Iris pigment epithelial cell (primary cell): Measurements from ENCODE around the gene TUBB3.
"Not testable (repeated sequence)": the region's sequence is repeated elsewhere in the genome, so short reads cannot be mapped to it uniquely, and the experiment has no call there.

Source experiments
- DNase-seq: peaks from one replicate; pipeline ENCODE4 v3.0.0-alpha.2; 2011; ENCODE audit warnings: low read depth

The TUBB3 gene

DNA sequence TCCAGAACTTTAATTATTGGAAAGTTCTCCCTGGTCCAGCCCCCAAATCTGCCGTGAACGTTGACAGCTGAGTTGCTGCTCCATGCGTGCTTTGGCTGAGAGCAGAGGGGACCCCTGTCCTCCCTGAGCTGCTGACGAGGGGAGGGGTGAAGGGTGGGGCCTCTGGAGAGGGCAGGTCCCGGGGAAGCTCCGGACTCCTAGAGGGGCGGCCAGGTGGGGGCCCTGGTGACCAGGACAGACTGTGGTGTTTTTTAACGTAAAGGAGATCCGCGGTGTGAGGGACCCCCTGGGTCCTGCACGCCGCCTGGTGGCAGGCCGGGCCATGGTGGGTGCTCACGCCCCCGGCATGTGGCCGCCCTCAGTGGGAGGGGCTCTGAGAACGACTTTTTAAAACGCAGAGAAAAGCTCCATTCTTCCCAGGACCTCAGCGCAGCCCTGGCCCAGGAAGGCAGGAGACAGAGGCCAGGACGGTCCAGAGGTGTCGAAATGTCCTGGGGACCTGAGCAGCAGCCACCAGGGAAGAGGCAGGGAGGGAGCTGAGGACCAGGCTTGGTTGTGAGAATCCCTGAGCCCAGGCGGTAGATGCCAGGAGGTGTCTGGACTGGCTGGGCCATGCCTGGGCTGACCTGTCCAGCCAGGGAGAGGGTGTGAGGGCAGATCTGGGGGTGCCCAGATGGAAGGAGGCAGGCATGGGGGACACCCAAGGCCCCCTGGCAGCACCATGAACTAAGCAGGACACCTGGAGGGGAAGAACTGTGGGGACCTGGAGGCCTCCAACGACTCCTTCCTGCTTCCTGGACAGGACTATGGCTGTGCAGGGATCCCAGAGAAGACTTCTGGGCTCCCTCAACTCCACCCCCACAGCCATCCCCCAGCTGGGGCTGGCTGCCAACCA, 4.4 kb upstream of the TUBB3 start, which contains the start of gene MC1R:
MC1R (plus strand) TSS at position 410 of the 895 bp plus-strand sequence; CDS start at position 807, 397 bp downstream.
- DNase-seq, result peak; percentile 41

DNA sequence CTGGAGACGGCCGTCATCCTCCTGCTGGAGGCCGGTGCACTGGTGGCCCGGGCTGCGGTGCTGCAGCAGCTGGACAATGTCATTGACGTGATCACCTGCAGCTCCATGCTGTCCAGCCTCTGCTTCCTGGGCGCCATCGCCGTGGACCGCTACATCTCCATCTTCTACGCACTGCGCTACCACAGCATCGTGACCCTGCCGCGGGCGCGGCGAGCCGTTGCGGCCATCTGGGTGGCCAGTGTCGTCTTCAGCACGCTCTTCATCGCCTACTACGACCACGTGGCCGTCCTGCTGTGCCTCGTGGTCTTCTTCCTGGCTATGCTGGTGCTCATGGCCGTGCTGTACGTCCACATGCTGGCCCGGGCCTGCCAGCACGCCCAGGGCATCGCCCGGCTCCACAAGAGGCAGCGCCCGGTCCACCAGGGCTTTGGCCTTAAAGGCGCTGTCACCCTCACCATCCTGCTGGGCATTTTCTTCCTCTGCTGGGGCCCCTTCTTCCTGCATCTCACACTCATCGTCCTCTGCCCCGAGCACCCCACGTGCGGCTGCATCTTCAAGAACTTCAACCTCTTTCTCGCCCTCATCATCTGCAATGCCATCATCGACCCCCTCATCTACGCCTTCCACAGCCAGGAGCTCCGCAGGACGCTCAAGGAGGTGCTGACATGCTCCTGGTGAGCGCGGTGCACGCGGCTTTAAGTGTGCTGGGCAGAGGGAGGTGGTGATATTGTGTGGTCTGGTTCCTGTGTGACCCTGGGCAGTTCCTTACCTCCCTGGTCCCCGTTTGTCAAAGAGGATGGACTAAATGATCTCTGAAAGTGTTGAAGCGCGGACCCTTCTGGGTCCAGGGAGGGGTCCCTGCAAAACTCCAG, 3.4 kb upstream of the TUBB3 start:
- no peak for DNase-seq

DNA sequence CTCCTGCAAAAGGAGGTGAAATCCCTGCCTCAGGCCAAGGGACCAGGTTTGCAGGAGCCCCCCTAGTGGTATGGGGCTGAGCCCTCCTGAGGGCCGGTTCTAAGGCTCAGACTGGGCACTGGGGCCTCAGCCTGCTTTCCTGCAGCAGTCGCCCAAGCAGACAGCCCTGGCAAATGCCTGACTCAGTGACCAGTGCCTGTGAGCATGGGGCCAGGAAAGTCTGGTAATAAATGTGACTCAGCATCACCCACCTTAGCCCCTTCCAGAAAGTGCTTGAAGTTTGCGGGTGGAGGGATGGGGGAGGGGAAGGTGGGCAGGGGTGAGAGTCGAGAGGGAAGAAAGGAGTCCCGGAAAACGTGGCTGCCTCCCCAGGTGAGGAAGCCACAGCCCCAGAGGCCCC, 2.4 kb upstream of the TUBB3 start:
- DNase-seq, result peak; percentile 50

DNA sequence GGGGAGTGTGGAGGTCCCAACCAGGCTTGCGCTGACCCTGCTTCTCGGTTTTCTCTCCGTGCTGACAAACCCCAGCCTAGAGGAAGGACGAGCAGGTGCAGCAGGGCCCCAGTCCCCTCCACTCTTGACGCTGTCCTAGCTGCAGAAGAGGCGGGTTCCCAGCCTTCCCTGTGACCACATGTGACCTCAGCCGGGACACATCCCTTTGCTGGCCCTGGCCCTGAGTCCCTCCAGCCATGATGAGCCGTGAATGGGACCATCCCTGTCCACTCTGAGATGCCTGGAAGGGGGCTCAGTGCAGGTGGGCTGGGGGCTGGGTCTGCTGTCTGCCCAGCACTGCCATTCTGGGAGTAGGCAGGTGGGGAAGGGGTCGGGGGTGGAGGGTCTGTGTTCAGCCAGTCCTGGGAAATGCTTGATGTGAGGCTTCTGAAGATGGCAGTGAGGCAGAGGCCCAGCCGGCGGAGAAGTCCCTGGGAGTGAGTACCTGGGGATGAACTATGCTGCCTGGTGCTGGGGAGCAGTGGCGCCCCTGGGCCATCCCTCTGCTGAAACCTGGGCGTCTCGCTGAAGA, 1.9 kb upstream of the TUBB3 start:
- no peak for DNase-seq

DNA sequence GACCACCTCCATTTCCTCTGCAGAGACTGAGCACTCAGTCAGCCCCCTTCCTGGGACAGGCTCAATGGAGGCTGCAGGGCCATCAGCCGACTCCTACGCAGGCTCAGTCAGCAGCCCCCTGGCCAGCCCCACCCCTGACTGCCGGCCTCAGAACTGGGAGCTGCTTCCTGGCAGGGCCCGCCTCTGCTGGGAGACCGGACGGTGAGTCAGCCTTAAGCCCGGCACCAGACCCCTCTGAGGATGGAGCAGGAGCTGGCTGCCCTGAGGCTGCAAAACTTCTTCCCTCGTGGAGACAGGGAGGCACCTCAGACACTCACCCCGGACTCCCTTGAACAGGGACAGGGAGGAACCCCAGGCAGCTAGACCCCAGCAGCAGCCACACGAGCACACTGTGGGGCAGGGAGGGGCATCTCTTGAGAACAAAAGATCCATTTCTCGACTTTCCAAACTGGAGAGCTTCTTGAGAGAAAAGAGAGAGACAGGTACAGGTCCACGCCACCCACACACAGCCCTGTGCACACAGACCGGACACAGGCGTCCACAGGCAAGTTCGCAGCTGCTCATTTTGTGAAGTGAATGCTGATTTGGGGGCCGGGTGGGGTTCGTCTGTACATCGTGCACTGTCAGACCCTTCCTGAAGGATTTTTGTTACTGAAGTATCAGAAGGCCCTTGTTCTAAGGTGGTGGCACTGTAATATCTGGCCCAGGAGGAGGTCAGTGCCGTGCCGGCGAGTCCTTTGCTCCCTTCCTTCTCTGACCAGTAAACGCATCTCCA, 1.3 kb upstream of the TUBB3 start:
- peak; percentile 97 for DNase-seq

DNA sequence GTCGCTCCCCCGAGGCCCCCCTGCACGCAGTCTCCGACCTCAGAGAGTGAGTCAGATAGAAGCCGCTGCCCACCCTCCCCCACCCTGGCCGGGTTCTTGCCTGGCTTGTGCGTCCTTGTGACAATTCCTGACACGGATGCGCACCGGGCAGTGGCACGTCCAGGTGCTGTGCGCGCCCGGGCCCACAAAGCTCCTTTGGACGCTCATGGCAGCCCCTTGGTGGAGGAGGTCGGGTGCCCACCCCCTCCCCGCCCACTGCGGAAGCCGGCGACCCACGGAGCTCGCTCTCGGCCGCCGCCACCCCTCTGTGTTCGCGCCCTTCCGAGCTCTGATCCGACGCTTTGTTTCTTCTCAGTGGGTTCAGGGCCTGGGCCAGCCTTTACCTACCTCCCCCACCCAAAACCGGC, 662 bp upstream of the TUBB3 start:
- peak; percentile 95 for DNase-seq

DNA sequence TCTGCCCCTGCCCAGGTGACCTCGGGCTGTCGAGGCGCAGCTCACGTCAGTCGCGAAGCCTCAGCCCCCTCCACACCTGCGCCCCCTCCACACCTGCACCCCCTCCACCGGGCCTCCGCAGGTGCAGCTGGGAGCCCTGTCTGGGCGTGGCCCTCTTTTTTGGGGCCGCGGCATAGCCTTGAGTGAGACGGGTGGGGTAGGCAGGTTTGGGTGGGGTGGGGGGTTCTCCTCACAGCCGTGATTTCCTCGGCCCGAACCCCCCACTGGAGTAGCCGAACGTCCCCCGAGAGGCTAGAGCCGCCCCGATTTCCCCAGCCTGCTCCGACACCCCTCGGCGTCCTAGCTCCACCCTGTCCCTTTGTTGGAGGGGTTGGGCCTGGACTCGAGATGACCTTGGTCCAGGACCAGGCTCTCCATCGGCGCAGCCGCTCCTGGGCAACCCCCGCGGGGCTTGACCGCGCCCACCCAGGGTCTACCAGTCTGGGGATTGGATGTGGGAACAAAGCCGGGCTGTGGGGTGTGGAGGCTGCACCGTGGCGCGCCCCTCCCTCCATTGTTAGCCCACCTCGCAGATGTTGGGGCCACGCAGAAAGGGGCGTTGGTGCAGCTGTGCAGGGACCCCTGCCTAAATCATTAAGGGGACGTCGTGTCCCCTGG, 626 bp downstream of the TUBB3 start:
- no peak for DNase-seq

DNA sequence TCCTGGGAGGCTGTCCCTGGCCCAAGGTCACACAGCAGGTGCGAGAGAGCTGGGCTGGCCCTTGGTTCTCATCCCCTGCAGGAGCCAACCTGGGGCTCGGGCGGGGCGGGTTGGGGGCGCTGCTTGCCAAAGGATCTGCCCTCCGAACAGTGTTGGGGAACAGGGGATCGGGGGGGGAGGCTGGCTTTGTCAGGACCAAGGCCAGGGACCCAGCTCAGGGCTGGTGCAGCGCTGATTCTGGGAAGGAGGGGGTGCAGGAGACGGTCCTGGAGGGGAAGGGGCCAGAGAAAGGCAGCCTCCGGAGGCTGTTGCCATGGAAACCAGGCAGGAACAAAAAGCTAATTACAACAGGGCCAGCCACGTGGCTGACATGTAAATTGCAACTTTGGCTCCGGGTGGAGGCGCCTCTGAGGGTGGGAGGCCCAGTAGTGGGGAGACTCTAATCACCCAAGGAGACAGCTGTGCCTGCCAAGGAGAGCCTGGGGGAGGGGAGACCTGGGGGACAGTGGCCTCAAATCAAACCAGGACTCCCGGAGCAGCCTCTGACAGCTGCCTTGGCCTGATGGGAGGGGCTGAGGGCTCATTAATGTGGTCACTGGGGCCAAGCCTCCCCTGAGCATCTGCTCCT, 1.3 kb downstream of the TUBB3 start:
- peak; percentile 44 for DNase-seq

DNA sequence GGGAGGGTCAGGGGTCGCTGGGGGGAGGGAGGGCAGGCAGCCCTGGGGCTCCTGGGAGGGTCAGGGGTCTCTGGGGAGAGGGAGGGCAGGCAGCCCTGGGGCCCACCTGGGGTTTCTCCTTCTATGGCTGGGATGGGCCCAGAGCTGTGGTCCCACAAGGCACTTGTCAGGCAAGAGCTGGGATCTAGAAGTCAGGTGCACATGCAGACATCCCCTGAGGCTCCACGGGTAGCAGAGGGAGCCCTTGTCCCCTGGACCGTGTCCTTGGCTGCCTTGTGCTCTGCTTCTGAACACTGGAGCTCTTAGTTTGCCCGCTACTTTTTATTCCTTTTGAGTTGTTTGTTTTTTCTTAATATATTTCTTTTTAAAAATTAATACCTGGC, 1.8 kb downstream of the TUBB3 start:
- DNase-seq, result no peak

DNA sequence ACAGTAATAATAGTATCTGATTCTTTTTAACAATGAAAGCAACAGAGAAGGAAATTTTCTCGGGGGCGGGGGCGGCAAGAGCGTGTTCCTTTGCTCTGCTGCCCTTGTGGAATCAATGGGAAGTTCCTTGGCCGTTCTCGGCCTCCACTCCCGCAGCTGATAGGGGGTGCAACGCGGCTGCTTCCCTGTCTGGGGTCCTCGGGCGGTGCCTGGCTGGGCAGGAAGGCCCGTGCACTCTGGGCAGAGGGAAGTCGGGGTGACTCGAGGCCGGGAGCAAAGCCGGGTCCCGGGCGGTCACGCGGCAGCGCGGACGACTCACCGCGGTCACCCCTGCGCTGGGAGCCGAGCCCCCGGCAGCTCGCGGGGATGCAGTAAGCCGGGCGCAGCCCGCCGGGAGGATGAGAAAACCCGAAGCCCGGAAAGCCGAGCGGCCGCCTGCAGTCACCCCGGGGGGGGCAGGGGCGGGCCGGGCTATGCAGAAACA, 2.5 kb downstream of the TUBB3 start:
- DNase-seq, result peak; percentile 24

DNA sequence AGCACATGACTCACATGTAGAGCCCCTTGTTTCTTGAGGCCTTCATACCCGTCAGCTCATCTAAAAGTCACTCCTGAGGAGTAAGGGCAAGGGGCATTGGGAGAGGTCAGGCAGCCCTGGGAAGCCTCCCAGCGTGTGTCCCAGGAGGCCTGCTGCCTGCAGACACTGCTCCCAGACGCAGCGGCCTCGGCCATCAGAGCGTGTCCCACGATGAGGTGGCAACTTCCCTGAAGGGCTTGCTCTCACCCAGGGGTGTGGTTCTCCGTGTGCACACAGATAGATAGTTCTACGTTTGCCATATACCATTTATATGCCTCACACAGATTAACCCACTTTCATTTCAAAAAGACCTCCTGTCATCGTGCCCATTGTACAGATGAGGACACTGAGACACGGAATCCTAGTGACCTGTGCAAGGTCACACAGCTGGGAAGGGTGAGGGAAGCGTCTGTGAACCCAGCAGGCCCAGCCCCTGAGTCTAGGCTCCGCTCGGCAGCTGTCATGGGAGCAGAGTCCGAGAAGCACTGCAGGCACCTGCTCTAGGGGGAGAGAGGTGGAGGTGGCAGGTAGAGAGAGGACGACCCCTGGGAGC, 8.3 kb downstream of the TUBB3 start:
- DNase-seq, result no peak

DNA sequence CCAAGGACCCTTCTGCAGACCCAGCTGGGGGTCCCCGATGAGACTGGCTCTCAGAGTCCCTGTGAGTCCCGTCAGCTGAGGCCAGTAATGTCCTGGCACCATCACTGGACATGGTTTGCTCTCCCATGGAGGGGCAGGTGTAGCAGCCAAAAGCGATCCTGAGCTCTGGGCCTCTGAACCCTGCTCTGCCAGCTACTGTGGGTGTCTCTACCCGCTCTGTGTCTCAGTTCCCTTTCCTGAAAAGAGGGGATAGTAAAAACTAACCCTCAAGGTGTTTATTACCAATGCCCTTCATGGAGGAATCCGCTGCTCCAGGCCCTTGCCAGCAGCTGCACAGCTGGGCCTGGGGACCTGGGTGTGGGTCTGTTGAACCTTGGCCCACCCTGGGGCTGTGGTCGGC, 8.8 kb downstream of the TUBB3 start:
- no peak for DNase-seq

DNA sequence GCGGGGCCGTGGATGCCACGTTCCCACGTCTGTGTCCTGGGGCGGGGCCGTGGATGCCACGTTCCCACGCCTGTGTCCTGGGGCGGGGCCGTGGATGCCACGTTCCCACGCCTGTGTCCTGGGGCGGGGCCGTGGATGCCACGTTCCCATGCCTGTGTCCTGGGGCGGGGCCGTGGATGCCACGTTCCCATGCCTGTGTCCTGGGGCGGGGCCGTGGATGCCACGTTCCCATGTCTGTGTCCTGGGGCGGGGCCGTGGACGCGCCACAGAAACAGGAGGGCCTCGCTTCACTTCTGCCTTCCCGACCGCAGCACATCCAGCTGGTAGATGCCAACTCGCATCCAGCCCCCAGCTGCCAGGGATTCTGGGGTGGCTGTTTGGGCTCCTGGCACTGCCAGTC, 10.9 kb downstream of the TUBB3 start:
- not testable (repeated sequence) for DNase-seq

DNA sequence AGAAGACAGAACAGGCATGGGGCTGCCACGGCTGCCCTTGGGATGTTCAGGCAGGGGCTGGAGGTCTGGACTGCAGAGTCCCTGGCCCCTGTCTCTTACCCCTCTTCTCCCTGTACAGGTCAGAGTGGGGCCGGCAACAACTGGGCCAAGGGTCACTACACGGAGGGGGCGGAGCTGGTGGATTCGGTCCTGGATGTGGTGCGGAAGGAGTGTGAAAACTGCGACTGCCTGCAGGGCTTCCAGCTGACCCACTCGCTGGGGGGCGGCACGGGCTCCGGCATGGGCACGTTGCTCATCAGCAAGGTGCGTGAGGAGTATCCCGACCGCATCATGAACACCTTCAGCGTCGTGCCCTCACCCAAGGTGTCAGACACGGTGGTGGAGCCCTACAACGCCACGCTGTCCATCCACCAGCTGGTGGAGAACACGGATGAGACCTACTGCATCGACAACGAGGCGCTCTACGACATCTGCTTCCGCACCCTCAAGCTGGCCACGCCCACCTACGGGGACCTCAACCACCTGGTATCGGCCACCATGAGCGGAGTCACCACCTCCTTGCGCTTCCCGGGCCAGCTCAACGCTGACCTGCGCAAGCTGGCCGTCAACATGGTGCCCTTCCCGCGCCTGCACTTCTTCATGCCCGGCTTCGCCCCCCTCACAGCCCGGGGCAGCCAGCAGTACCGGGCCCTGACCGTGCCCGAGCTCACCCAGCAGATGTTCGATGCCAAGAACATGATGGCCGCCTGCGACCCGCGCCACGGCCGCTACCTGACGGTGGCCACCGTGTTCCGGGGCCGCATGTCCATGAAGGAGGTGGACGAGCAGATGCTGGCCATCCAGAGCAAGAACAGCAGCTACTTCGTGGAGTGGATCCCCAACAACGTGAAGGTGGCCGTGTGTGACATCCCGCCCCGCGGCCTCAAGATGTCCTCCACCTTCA, 11.7 kb downstream of the TUBB3 start:
- DNase-seq, result no peak

DNA sequence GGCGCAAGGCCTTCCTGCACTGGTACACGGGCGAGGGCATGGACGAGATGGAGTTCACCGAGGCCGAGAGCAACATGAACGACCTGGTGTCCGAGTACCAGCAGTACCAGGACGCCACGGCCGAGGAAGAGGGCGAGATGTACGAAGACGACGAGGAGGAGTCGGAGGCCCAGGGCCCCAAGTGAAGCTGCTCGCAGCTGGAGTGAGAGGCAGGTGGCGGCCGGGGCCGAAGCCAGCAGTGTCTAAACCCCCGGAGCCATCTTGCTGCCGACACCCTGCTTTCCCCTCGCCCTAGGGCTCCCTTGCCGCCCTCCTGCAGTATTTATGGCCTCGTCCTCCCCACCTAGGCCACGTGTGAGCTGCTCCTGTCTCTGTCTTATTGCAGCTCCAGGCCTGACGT, 12.5 kb downstream of the TUBB3 start:
- DNase-seq, result not testable (repeated sequence)

DNA sequence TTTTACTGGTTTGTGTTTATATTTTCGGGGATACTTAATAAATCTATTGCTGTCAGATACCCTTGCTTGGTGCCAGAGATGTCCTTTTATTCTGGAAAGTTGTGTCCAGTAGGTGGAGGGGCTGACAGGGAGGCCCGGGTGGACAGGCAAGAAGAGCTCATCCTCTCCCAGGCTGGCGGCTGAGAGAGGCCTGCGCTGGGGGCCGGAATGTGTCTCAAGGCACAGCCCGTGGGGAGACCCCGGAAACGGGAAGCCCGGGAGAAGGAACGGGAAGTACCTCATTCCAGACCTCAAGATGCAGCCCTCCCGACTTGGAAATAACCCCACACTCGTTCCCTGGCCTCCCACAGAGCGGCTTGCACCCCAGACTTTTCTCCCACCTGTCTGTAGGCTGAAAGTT, 12.9 kb downstream of the TUBB3 start:
- DNase-seq, result no peak

DNA sequence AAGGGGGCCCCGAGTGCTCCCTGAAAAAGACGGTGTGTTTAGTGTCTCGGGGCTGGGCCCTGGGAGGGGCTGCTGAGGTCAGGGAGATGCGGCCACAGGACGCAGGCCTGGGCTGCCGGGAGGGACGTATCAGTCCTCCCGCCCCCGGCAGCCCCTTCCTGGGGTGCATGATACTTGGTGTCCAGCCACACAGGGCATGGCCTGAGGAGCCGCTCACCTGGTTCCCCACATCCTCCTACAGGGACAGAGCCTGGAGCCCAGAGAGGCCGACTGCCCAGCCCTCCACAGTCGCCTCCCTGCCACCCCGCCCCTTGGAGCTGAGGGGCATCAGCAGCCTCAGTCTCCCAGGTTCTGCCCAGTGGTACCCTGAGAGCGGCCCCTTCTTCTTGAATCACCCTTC, 13.4 kb downstream of the TUBB3 start:
- DNase-seq, result no peak

DNA sequence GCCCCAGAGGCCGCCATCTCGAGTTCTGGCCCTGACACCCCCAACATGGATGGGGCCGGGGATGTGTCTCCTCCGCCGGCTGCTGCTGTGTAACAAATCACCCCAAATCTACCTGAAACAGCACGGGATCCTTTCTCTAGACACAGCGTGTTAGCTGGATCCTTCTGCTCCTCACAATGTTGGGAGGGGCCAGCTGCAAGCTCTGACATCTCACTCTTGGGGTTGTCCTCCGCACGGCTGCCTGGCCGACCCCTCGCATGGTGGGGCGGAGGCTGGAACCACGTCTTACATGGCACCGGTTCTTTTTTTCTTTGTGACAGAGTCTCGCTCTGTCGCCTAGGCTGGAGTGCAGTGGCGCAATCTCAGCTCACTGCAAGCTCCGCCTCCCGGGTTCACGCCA, 13.8 kb downstream of the TUBB3 start:
- DNase-seq, result no peak
